GM23248 (cell line): ENCODE results near the gene DOK3. TPM values are rescaled to one million over a fixed set of nuclear protein-coding genes. Genes with fewer than 3 reads are reported as not detected.

Source experiments
- DNase-seq: peaks from one replicate; pipeline ENCODE4 v3.0.0-alpha.2; 2015
- H2AFZ ChIP-seq: fragments of 200-600 bp; sonication (generic); 2 replicates; pipeline ENCODE4 v1.6.1; 2016; ENCODE audit warnings: antibody characterized with exemption
- H3F3A ChIP-seq: fragments of 200-600 bp; sonication (generic); 2 replicates; pipeline ENCODE4 v1.6.1; 2016; ENCODE audit warnings: mild to moderate bottlenecking, antibody characterized with exemption, mixed run types; ENCODE audit not compliant: insufficient read depth
- H3K27ac ChIP-seq: fragments of 200-600 bp; sonication (generic); 2 replicates; pipeline ENCODE4 v1.5.1; 2016; ENCODE audit warnings: mild to moderate bottlenecking
- H3K27me3 ChIP-seq: fragments of 200-600 bp; sonication (generic); replicated peaks from 2 replicates; pipeline ENCODE4 v1.6.1; 2016; ENCODE audit warnings: mild to moderate bottlenecking; ENCODE audit not compliant: insufficient read depth
- H3K36me3 ChIP-seq: fragments of 200-600 bp; sonication (generic); 2 replicates; pipeline ENCODE4 v1.6.1; 2016; ENCODE audit warnings: low read depth, mild to moderate bottlenecking
- H3K4me1 ChIP-seq: fragments of 200-600 bp; sonication (generic); 2 replicates; pipeline ENCODE4 v1.6.1; 2016; ENCODE audit warnings: mild to moderate bottlenecking; ENCODE audit not compliant: insufficient read depth
- H3K4me2 ChIP-seq: fragments of 200-600 bp; sonication (generic); one replicate; pipeline ENCODE4 v1.6.1; 2016; ENCODE audit warnings: mild to moderate bottlenecking; ENCODE audit not compliant: unreplicated experiment
- H3K4me3 ChIP-seq: fragments of 200-600 bp; sonication (generic); 2 replicates; pipeline ENCODE4 v1.5.1; 2016; ENCODE audit warnings: mild to moderate bottlenecking
- H3K79me2 ChIP-seq: fragments of 200-600 bp; sonication (generic); 2 replicates; pipeline ENCODE4 v1.6.1; 2016; ENCODE audit warnings: mild to moderate bottlenecking; ENCODE audit not compliant: insufficient read depth
- H3K9ac ChIP-seq: fragments of 200-600 bp; sonication (generic); 2 replicates; pipeline ENCODE4 v1.6.1; 2016; ENCODE audit warnings: mild to moderate bottlenecking
- H3K9me2 ChIP-seq: fragments of 200-600 bp; sonication (generic); 2 replicates; pipeline ENCODE4 v1.6.1; 2016; ENCODE audit warnings: mixed run types, mild to moderate bottlenecking, moderate library complexity; ENCODE audit not compliant: insufficient read depth
- H3K9me3 ChIP-seq: fragments of 200-600 bp; sonication (generic); one replicate; pipeline ENCODE4 v1.6.1; 2017; ENCODE audit warnings: low read depth
- H4K20me1 ChIP-seq: fragments of 200-600 bp; sonication (generic); 2 replicates; pipeline ENCODE4 v1.6.0; 2016; ENCODE audit not compliant: insufficient read depth
- EZH2 ChIP-seq: fragments of 200-600 bp; sonication (generic); IDR thresholded peaks from 2 replicates; pipeline ENCODE4 v1.6.1; 2018; ENCODE audit warnings: antibody characterized with exemption, mild to moderate bottlenecking; ENCODE audit not compliant: insufficient read depth, poor library complexity, severe bottlenecking
- EZH2phosphoT487 ChIP-seq: fragments of 200-600 bp; sonication (generic); IDR thresholded peaks from 2 replicates; pipeline ENCODE4 v1.6.1; 2018; ENCODE audit warnings: antibody characterized with exemption, moderate library complexity, mild to moderate bottlenecking, low read depth; ENCODE audit not compliant: insufficient read depth
- WGBS, 2 experiments: methylation state at CpG; one replicate each; pipeline ENCODE4 v1.1.6; 2015 to 2017; ENCODE audit warnings: low lambda C conversion rate in 2 of 2, low coverage in 1 of 2; ENCODE audit errors: missing lambda C conversion rate in 2 of 2; 5-methylcytosine and 5-hydroxymethylcytosine counted together
- in situ Hi-C: fragments of 300-500 bp; cut with MboI; formaldehyde crosslinking; loops from 2 replicates; pipeline ENCODE4 v1.15.0; 2020
- polyA plus RNA-seq: library from polyadenylated mRNA; unstranded; fragments of >200 nt; fragmentation: Nextera tagmentation; extraction: Ambion mirVana; gene quantifications from 2 replicates; pipeline ENCODE4 v1.2.1, GENCODE V29; 2016
- total RNA-seq: library from RNA; depleted of rRNA; stranded (reverse); fragments of >200 nt; shearing (Covaris generic); gene quantifications from 2 replicates; pipeline ENCODE4 v1.2.3, GENCODE V29; 2014

The DOK3 gene
- total and polyA plus RNA-seq, 2 experiments from 2014 or later: 0.76 to 0.97 TPM

DNA sequence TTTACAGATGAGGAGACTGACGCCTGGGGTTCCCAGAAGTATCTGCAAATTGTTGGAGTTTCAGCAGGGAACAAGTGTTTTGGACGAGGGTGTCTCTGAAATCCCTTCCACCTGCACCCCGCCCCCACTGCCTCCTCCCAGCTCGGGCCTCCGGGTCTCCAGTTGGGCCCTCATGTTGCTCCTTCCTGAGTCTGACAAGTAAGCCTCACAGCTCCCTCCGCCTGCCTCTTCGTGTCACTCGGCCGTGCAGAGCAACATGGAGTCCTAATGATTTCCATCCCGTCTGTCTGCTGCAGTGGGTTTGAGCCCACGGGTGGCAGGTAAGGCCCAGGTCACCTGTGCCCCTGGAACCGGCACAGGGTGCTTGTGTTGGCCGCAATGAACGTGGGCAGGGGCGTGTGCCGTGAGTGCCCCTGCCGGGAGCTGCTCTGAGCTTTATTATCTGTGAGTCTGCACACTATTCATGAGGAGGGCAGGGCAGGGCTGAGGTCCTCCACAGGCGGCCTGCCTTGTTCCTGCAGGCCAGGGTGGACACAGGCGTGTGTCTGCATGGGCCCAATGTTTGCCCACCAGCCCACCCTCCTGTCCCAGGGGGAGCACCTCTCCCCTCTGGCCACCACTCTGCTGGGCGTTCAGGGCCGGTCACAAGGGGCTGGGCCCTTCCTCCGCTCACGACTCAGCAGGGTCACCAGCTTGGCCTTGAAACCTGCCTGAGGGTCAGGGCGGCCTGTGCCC is 6.1 kb downstream of the DOK3 start:
- Histone ChIP-seq H3K4me1 (no peaks in the 10 kb centered on the region; the same call in 1 of the 2 replicates), H3K9me3 (no peaks in the 10 kb centered on the region), H3K27ac (no peak overlapping the region), H2AFZ (no peak overlapping the region), H3K36me3 (no peaks in the 10 kb centered on the region), H3K27me3 (no peaks in the 10 kb centered on the region), H4K20me1 (no peaks in the 10 kb centered on the region), H3K4me3 (no peak overlapping the region), H3F3A (peaks cover 16% of the 10 kb centered on the region; the same call in 1 of the 2 replicates), H3K4me2 (no peak overlapping the region), H3K9me2 (no peaks in the 10 kb centered on the region), H3K79me2 (no peaks in the 10 kb centered on the region), H3K9ac (no peak overlapping the region)
- 84 to 86% methylated on average over 21 to 24 of the region's 24 CpGs for WGBS, 2 experiments
- DNase-seq: no peak
- in situ Hi-C loops: no loop called here
- TF ChIP-seq EZH2phosphoT487: no peak
- no peak for TF ChIP-seq EZH2

DNA sequence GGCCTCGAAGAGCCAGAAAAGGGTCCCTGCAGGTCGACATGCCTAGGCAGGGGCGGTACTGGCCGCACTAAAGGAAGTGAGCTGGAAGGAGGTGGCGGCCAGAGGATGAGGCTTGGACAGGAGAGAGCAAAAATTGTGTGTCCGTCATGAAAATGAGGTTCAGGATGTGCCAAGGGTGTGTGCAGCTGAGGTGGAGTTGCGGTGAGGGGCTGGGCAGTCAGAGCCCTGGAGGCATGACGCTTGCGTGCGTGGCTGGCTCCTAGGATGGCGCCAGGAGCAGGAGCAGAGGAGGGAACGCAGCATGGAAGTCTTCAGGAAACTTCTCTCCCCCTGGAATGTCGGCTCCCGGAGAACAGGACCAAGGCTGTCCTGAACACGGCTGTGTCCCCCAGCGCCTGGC is 6.7 kb downstream of the DOK3 start:
- no peak overlapping the region for H3K4me2 ChIP-seq
- H3K9ac ChIP-seq: no peak overlapping the region
- no peaks in the 10 kb centered on the region for H4K20me1 ChIP-seq
- no peaks in the 10 kb centered on the region for H3K36me3 ChIP-seq
- WGBS, 2 experiments: 83 to 84% methylated on average over 16 of the region's 16 CpGs
- DNase-seq: no peak
- no peaks in the 10 kb centered on the region for H3K9me3 ChIP-seq
- no peak overlapping the region for H3K27ac ChIP-seq
- H3F3A ChIP-seq: peaks cover 16% of the 10 kb centered on the region; the same call in 1 of the 2 replicates
- H3K27me3 ChIP-seq: no peaks in the 10 kb centered on the region
- in situ Hi-C loops: no loop called here
- TF ChIP-seq EZH2: no peak
- no peak for TF ChIP-seq EZH2phosphoT487
- no peaks in the 10 kb centered on the region for H3K9me2 ChIP-seq
- no peaks in the 10 kb centered on the region for H3K79me2 ChIP-seq
- H3K4me3 ChIP-seq: no peak overlapping the region
- H2AFZ ChIP-seq: no peak overlapping the region
- no peaks in the 10 kb centered on the region; the same call in 1 of the 2 replicates for H3K4me1 ChIP-seq

DNA sequence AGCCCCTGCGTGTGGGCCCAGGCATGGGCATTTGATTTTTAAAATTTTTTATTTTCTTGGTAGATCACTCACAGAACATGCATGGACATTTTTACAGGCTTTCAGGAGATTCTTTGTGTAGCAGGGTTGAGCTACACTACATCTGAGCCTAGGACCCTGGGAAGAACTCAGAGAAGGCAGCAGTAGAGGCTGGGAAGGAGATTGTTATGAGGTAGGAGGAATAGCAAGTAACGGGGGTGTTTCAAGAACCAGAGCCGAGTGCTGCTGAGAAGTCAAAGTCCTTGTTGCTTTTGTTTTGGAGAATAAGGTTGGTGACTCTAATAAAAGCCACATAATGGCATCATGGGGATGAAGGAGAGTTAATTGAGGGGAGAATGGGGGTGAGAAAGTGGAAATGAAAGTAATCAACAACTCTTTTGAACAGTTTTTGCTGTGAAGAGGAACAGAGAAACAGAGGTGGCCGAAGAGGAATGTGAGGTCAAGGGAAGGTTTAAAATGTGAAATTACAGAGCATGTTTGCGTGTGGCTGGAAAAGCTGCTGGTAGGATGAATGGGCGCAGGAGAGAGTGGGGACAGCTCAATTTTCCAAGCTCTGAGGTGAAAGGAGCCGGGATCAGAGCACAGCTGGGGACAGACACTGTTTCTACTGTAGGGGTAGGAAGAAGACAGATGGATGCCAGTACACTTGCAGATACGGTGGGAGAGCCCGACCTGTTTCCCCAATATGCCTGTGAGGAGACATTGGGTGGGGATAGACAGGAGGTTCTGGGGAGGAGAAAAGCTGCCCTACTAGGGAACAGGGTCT is 7.5 kb downstream of the DOK3 start:
- DNase-seq: no peak
- Histone ChIP-seq H2AFZ (no peak overlapping the region), H3F3A (peaks cover 16% of the 10 kb centered on the region; the same call in 1 of the 2 replicates), H3K4me2 (no peak overlapping the region), H4K20me1 (no peaks in the 10 kb centered on the region), H3K9ac (no peak overlapping the region), H3K36me3 (no peaks in the 10 kb centered on the region), H3K27me3 (no peaks in the 10 kb centered on the region), H3K9me3 (no peaks in the 10 kb centered on the region), H3K4me3 (no peak overlapping the region), H3K9me2 (no peaks in the 10 kb centered on the region), H3K79me2 (no peaks in the 10 kb centered on the region), H3K4me1 (no peaks in the 10 kb centered on the region; the same call in 1 of the 2 replicates), H3K27ac (no peak overlapping the region)
- no peak for TF ChIP-seq EZH2
- TF ChIP-seq EZH2phosphoT487: no peak
- in situ Hi-C loops: no loop called here
- WGBS, 2 experiments: 59 to 60% methylated on average over 9 of the region's 9 CpGs

DNA sequence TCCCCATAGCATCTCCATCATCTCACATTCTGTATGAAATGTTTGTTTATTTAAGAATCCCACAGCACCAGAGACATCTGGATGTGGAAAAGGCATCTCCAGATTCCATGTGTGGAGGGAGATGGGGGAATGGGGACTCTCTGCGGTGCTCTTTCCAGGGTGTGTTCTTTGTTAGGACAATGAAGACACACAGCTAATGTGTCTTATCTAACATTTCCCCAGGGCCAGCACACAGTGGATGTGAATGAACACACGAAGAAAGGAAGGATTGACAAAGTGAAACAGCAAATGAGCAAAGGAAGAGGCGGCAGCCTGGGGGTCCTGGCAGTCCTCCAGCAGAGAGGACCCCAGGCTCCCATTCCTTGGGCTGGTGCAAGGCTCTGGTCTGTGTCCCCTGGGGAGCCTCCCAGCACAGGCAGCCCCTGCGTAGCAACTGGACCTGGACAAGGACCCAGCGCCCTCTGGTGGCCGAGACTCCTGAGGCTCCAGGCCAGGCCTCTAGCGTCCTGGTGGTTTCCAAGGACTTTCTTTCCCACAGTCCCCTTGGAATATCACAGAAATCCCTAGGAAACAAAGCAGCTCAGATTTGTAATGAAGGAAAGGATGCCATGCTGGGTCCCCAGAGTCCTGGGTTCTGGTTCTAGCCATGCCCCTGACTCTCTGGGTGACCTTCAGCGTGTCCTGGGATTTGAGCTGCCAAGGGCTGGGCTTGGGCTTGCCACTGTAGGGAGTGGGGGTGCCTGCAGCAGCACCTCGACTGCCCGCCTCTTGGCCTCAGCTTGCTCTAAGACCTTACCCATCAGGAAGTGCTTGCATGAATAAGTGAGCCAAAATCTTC is 8.7 kb downstream of the DOK3 start:
- H3K4me2 ChIP-seq: no peak overlapping the region
- peak overlapping the region; percentile 28; the same call in 1 of the 2 replicates for H3K27ac ChIP-seq
- H3K9me2 ChIP-seq: no peaks in the 10 kb centered on the region
- TF ChIP-seq EZH2phosphoT487: no peak
- TF ChIP-seq EZH2: no peak
- peaks cover 17% of the 10 kb centered on the region for H3F3A ChIP-seq
- no peaks in the 10 kb centered on the region for H3K36me3 ChIP-seq
- WGBS, 2 experiments: 15 to 18% methylated on average over 10 of the region's 10 CpGs
- peak overlapping the region; percentile 32; the same call in 1 of the 2 replicates for H2AFZ ChIP-seq
- H4K20me1 ChIP-seq: no peaks in the 10 kb centered on the region
- peak; percentile 90 for DNase-seq
- in situ Hi-C loops: no loop called here
- H3K9ac ChIP-seq: no peak overlapping the region
- no peaks in the 10 kb centered on the region for H3K27me3 ChIP-seq
- no peaks in the 10 kb centered on the region; the same call in 1 of the 2 replicates for H3K4me1 ChIP-seq
- H3K9me3 ChIP-seq: no peaks in the 10 kb centered on the region
- peaks cover 7% of the 10 kb centered on the region for H3K79me2 ChIP-seq
- H3K4me3 ChIP-seq: no peak overlapping the region
